Measurements from ENCODE around the gene SEL1L3.

Gene SEL1L3

GRCh38 chr4:25845841-25846653, 16.7 kb downstream of the SEL1L3 start:
- no peak for DNase-seq

- DNase-seq, result no peak
Observed at GRCh38 chr4:25844961-25845712, 17.7 kb downstream of the SEL1L3 start.

GRCh38 chr4:25843340-25844097, 19.3 kb downstream of the SEL1L3 start:
- DNase-seq, result no peak

GRCh38 chr4:25842229-25842845, 20.5 kb downstream of the SEL1L3 start:
- no peak for DNase-seq

GRCh38 chr4:25839687-25840086, 23.1 kb downstream of the SEL1L3 start:
- DNase-seq, result no peak

GRCh38 chr4:25839233-25839632, 23.6 kb downstream of the SEL1L3 start:
- no peak for DNase-seq

- DNase-seq, result no peak
Observed at GRCh38 chr4:25838526-25838925, 24.3 kb downstream of the SEL1L3 start.

- DNase-seq, result no peak
Observed at GRCh38 chr4:25837107-25837506, 25.7 kb downstream of the SEL1L3 start.

GRCh38 chr4:25835384-25835783, 27.4 kb downstream of the SEL1L3 start:
- no peak for DNase-seq

- no peak for DNase-seq
Observed at GRCh38 chr4:25834411-25835107, 28.2 kb downstream of the SEL1L3 start.

- DNase-seq, result no peak
Observed at GRCh38 chr4:25830548-25830947, 32.2 kb downstream of the SEL1L3 start.

- DNase-seq, result no peak
Observed at GRCh38 chr4:25827897-25828296, 34.9 kb downstream of the SEL1L3 start.

- DNase-seq, result no peak
Observed at GRCh38 chr4:25827373-25827772, 35.4 kb downstream of the SEL1L3 start.

- DNase-seq, result no peak
Observed at GRCh38 chr4:25826074-25826752, 36.6 kb downstream of the SEL1L3 start.

- no peak for DNase-seq
Observed at GRCh38 chr4:25823632-25824031, 39.2 kb downstream of the SEL1L3 start.

GRCh38 chr4:25821899-25822298, 40.9 kb downstream of the SEL1L3 start:
- DNase-seq, result no peak

- DNase-seq, result no peak
Observed at GRCh38 chr4:25821267-25821666, 41.5 kb downstream of the SEL1L3 start.

- DNase-seq, result no peak
Observed at GRCh38 chr4:25818876-25819275, 43.9 kb downstream of the SEL1L3 start.

- DNase-seq, result no peak
Observed at GRCh38 chr4:25818371-25818871, 44.4 kb downstream of the SEL1L3 start.

- no peak for DNase-seq
Observed at GRCh38 chr4:25817059-25817681, 45.6 kb downstream of the SEL1L3 start.

- no peak for DNase-seq
Observed at GRCh38 chr4:25816591-25817058, 46.2 kb downstream of the SEL1L3 start.
